ENCODE measurements around the gene CNGA2.

The CNGA2 gene

DNA sequence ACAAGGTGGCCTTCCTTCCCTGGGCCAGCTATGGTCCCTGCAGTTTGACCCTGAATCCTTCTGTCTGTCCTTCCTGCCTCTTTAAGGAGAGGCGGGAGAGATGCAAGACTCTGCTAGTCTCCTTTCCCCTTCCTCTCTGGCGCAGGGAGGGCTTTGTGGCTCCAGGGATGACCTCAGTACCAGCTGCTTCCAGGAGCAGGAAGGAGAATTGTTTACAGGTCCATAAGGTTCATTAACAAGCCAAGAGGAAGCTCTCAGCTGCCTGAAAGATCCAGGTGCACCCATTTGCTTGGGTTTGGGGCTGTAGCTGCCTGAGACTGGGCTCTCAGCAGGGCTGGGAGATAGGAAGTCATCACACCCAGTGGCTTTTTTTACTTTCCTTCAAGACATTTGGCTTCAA, 22.8 kb upstream of the CNGA2 start:
- H3K9me3 ChIP-seq (ENCODE audit: control insufficient read depth, low read length), result no peaks in the 10 kb centered on the region
- H3K36me3 ChIP-seq (ENCODE audit: control insufficient read depth, insufficient read depth, low read length), result no peaks in the 10 kb centered on the region
- H3K4me3 ChIP-seq (ENCODE audit: extremely low read depth, insufficient read depth, low read length, poor library complexity, severe bottlenecking), result no peak overlapping the region
- no peak overlapping the region for H3K27ac ChIP-seq (ENCODE audit: low read depth, low read length, severe bottlenecking)
- WGBS, 2 experiments (ENCODE audit: insufficient coverage in 2 of 2), result 80% methylated on average over 1 of the region's 2 CpGs; no CpG with 5 or more reads in 1 of the 2 experiments
- H3K4me1 ChIP-seq (ENCODE audit: control insufficient read depth, insufficient read depth, low read length, poor library complexity, severe bottlenecking), result no peaks in the 10 kb centered on the region

DNA sequence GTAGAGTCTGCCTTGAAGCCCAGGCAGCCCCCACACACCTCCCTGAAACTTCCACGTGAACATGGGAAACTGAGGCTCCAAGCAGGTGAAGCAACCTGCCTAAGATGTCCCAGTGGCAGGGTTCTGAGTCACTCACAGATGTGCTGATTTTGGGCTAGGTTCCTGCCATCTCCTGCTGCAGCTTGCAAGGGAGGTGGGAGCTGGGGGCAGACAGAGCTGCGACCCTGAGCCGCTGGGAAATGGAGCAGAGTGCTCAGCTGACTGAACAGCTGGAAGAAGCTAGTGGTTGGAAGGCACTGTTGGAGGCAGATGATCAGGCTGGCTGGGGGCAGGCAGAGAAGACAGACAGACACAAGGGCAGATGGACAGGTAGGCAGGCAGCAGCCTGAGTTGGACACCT, 22.3 kb upstream of the CNGA2 start:
- Histone ChIP-seq H3K9me3 (ENCODE audit: control insufficient read depth, low read length) (no peaks in the 10 kb centered on the region), H3K4me1 (ENCODE audit: control insufficient read depth, insufficient read depth, low read length, poor library complexity, severe bottlenecking) (no peaks in the 10 kb centered on the region), H3K4me3 (ENCODE audit: extremely low read depth, insufficient read depth, low read length, poor library complexity, severe bottlenecking) (no peak overlapping the region), H3K36me3 (ENCODE audit: control insufficient read depth, insufficient read depth, low read length) (no peaks in the 10 kb centered on the region), H3K27ac (ENCODE audit: low read depth, low read length, severe bottlenecking) (no peak overlapping the region)
- 89% methylated on average over 2 of the region's 3 CpGs; no CpG with 5 or more reads in 1 of the 2 experiments for WGBS, 2 experiments (ENCODE audit: insufficient coverage in 2 of 2)

DNA sequence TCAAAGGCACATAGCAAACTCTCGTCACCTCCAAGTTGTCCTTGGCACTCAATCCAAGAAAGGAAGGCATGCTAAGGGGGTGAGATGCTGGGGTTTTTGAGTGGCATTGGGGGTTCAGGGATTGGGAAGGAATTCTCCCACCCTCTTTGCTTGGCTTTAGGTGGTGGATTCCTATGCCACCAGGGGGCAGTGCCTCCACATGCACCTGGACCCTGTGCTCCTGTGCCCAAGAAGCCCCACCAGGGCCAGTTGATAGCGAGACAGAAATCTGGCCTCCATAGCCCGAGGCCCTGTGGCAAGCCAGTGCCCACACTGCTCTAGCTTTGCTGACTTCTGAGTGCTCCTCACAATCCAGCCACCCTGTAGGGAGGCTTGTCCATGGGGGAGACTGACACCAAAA, 20.7 kb upstream of the CNGA2 start:
- WGBS, 2 experiments (ENCODE audit: insufficient coverage in 2 of 2), result no CpG with 5 or more reads among the region's 3 CpGs
- Histone ChIP-seq H3K36me3 (ENCODE audit: control insufficient read depth, insufficient read depth, low read length) (no peaks in the 10 kb centered on the region), H3K27ac (ENCODE audit: low read depth, low read length, severe bottlenecking) (no peak overlapping the region), H3K4me1 (ENCODE audit: control insufficient read depth, insufficient read depth, low read length, poor library complexity, severe bottlenecking) (no peaks in the 10 kb centered on the region), H3K9me3 (ENCODE audit: control insufficient read depth, low read length) (no peaks in the 10 kb centered on the region), H3K4me3 (ENCODE audit: extremely low read depth, insufficient read depth, low read length, poor library complexity, severe bottlenecking) (no peak overlapping the region)

GRCh38 chrX:151714362-151714761, 20.2 kb upstream of the CNGA2 start:
- Histone ChIP-seq H3K9me3 (ENCODE audit: control insufficient read depth, low read length) (no peaks in the 10 kb centered on the region), H3K27ac (ENCODE audit: low read depth, low read length, severe bottlenecking) (no peak overlapping the region), H3K36me3 (ENCODE audit: control insufficient read depth, insufficient read depth, low read length) (no peaks in the 10 kb centered on the region), H3K4me3 (ENCODE audit: extremely low read depth, insufficient read depth, low read length, poor library complexity, severe bottlenecking) (no peak overlapping the region), H3K4me1 (ENCODE audit: control insufficient read depth, insufficient read depth, low read length, poor library complexity, severe bottlenecking) (no peaks in the 10 kb centered on the region)
- no CpG with 5 or more reads among the region's 5 CpGs for WGBS, 2 experiments (ENCODE audit: insufficient coverage in 2 of 2)

DNA sequence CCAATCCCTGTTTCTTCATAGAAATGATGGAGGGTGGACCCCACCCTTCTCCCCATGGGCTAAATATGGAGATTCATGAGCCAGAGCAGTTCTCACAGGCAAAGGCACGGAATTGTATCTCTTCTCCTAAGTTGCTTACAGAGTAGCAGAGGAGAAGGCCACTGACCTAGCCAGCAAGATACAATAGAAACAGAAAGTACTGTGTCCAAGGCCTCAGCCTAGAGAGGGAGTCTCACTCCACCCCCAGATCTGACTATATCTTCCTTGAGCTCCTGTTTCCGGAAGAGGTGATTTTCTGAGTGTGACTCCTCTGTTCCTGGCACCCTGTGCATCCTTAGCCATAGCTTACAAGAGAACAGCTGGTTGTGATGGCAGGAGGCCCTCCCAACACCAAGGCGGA, 18.8 kb upstream of the CNGA2 start, which contains the start of gene FATE1:
TSS of gene FATE1 (plus strand) at position 284 of the 400 bp plus-strand sequence. CDS start at position 369, 85 bp downstream.
- Histone ChIP-seq H3K27ac (ENCODE audit: low read depth, low read length, severe bottlenecking) (no peak within 1 kb of the TSS), H3K4me1 (ENCODE audit: control insufficient read depth, insufficient read depth, low read length, poor library complexity, severe bottlenecking) (no peaks in the 10 kb centered on the region), H3K36me3 (ENCODE audit: control insufficient read depth, insufficient read depth, low read length) (no peaks in the 10 kb centered on the region), H3K4me3 (ENCODE audit: extremely low read depth, insufficient read depth, low read length, poor library complexity, severe bottlenecking) (no peak within 1 kb of the TSS), H3K9me3 (ENCODE audit: control insufficient read depth, low read length) (no peaks in the 10 kb centered on the region)
- WGBS, 2 experiments (ENCODE audit: insufficient coverage in 2 of 2), result no CpG with 5 or more reads among the region's 3 CpGs

DNA sequence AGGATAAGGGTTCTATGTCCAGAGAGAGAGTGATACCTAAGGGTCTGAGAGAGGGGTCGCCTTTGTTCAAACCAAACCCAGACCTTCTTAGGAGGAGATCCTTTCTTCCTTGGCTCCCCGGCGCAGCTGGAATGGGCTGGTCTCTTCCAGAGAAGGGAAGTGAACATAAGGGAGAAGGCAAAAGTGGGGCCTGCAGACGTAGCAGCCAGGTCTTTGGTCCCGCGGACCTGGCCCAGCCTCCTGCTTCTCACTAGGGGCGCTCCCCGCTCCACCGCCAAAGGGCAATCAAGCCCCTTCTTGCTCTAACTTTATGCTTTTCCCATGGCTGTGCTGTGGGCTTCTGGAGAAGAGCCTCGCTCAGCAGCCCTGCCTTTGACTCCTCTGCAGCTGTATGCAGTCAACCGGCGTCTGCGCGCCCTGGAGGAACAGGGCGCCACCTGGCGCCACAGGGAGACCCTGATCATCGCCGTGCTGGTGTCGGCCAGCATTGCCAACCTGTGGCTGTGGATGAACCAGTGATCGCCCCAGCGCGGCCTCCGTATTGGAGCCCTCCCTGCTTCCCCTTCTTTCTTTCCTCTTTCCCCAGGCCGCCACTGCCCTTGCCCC, 12.2 kb upstream of the CNGA2 start:
- Histone ChIP-seq H3K36me3 (ENCODE audit: control insufficient read depth, insufficient read depth, low read length) (no peaks in the 10 kb centered on the region), H3K4me1 (ENCODE audit: control insufficient read depth, insufficient read depth, low read length, poor library complexity, severe bottlenecking) (peaks cover 3% of the 10 kb centered on the region), H3K4me3 (ENCODE audit: extremely low read depth, insufficient read depth, low read length, poor library complexity, severe bottlenecking) (no peak overlapping the region), H3K9me3 (ENCODE audit: control insufficient read depth, low read length) (no peaks in the 10 kb centered on the region), H3K27ac (ENCODE audit: low read depth, low read length, severe bottlenecking) (no peak overlapping the region)
- WGBS, 2 experiments (ENCODE audit: insufficient coverage in 2 of 2), result 19 to 31% methylated on average over 12 to 16 of the region's 24 CpGs

DNA sequence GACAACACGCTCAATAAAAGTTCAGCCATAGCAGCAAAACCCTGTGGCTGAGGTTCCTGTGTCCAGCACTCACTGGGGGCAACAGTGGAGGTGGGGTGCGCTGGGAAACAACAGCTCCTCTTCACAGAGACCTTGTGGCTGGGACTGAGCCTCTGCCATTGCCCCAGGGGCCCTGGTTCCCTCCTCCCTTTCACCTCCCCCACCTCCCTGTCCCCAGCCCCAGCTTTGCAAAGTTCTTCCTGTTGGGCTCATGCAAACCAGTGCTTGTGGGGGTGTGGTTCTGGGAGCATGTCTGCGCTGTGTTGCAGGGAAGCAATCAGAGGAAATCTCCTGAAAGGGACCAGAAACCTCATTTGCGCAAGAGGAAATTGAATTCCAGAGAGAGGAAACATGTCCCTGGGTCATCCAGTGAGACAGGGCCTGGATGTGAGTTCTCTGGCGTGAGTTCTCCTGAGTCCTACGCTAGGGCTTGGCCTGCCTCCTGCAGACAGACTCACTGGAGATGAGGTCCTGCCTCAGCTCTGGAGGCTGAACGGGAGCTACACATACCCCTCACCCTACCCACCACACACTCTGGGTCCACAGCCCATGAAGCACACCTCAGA, 11.3 kb upstream of the CNGA2 start:
- H3K36me3 ChIP-seq (ENCODE audit: control insufficient read depth, insufficient read depth, low read length), result no peaks in the 10 kb centered on the region
- 82 to 100% methylated on average over 2 to 5 of the region's 7 CpGs for WGBS, 2 experiments (ENCODE audit: insufficient coverage in 2 of 2)
- no peak overlapping the region for H3K27ac ChIP-seq (ENCODE audit: low read depth, low read length, severe bottlenecking)
- H3K4me3 ChIP-seq (ENCODE audit: extremely low read depth, insufficient read depth, low read length, poor library complexity, severe bottlenecking), result no peak overlapping the region
- peaks cover 3% of the 10 kb centered on the region for H3K4me1 ChIP-seq (ENCODE audit: control insufficient read depth, insufficient read depth, low read length, poor library complexity, severe bottlenecking)
- H3K9me3 ChIP-seq (ENCODE audit: control insufficient read depth, low read length), result no peaks in the 10 kb centered on the region

GRCh38 chrX:151724563-151725337, 9.8 kb upstream of the CNGA2 start:
- Histone ChIP-seq H3K4me1 (ENCODE audit: control insufficient read depth, insufficient read depth, low read length, poor library complexity, severe bottlenecking) (peaks cover 3% of the 10 kb centered on the region), H3K27ac (ENCODE audit: low read depth, low read length, severe bottlenecking) (no peak overlapping the region), H3K9me3 (ENCODE audit: control insufficient read depth, low read length) (no peaks in the 10 kb centered on the region), H3K4me3 (ENCODE audit: extremely low read depth, insufficient read depth, low read length, poor library complexity, severe bottlenecking) (no peak overlapping the region), H3K36me3 (ENCODE audit: control insufficient read depth, insufficient read depth, low read length) (no peaks in the 10 kb centered on the region)
- 70 to 81% methylated on average over 2 to 3 of the region's 7 CpGs for WGBS, 2 experiments (ENCODE audit: insufficient coverage in 2 of 2)

- Histone ChIP-seq H3K4me3 (ENCODE audit: extremely low read depth, insufficient read depth, low read length, poor library complexity, severe bottlenecking) (no peak overlapping the region), H3K9me3 (ENCODE audit: control insufficient read depth, low read length) (no peaks in the 10 kb centered on the region), H3K27ac (ENCODE audit: low read depth, low read length, severe bottlenecking) (no peak overlapping the region), H3K4me1 (ENCODE audit: control insufficient read depth, insufficient read depth, low read length, poor library complexity, severe bottlenecking) (peaks cover 3% of the 10 kb centered on the region), H3K36me3 (ENCODE audit: control insufficient read depth, insufficient read depth, low read length) (no peaks in the 10 kb centered on the region)
- 80% methylated on average over 1 of the region's 1 CpG; no CpG with 5 or more reads in 1 of the 2 experiments for WGBS, 2 experiments (ENCODE audit: insufficient coverage in 2 of 2)
Measured at GRCh38 chrX:151725338-151725614, 9.3 kb upstream of the CNGA2 start.

DNA sequence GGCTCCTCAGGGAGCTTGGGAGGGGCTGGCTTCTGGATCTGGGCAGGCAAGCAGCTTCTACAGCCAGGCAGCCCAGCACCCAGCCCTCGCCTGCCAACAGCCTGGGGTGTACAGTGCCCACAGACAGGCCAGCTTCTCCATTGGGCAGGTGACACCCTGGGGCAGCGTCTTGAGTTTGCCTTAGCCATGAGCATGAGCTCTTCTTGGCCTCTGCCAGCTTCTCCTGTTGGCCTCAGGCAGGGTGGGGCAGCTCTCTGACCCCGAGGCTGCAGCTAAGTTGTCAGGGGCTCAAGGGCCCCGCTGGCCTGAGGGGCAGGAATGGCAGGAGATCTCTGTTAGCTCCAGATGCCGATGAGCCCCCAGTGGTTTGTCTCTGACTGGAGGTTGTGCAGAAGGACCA, 7.8 kb upstream of the CNGA2 start:
- no peaks in the 10 kb centered on the region for H3K36me3 ChIP-seq (ENCODE audit: control insufficient read depth, insufficient read depth, low read length)
- 60 to 71% methylated on average over 1 of the region's 5 CpGs for WGBS, 2 experiments (ENCODE audit: insufficient coverage in 2 of 2)

DNA sequence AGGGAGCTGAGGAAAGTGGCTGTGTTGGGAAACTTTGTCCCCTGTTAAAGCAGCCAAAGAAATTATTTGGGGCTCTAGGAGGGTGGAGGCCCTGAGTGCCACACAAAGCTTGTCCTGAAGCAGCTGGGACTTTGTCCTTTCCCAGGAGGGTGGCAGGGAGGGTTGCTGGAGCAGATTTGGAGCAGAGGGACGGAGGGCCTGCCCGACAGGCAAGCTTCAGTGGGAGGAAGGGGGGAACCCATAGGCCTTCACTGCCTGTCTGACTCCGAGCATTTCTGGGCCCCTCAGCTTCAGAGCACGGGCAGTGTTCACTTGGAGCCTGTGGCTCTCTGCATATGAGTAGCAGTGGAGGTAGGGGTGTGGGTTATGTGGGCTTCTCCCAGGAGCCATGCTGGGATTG, 7.2 kb upstream of the CNGA2 start:
- H3K4me3 ChIP-seq (ENCODE audit: extremely low read depth, insufficient read depth, low read length, poor library complexity, severe bottlenecking), result no peak overlapping the region
- 90% methylated on average over 2 of the region's 4 CpGs; no CpG with 5 or more reads in 1 of the 2 experiments for WGBS, 2 experiments (ENCODE audit: insufficient coverage in 2 of 2)
- no peaks in the 10 kb centered on the region for H3K36me3 ChIP-seq (ENCODE audit: control insufficient read depth, insufficient read depth, low read length)
- no peak overlapping the region for H3K27ac ChIP-seq (ENCODE audit: low read depth, low read length, severe bottlenecking)
- H3K4me1 ChIP-seq (ENCODE audit: control insufficient read depth, insufficient read depth, low read length, poor library complexity, severe bottlenecking), result peaks cover 3% of the 10 kb centered on the region
- no peaks in the 10 kb centered on the region for H3K9me3 ChIP-seq (ENCODE audit: control insufficient read depth, low read length)

More for the DNA sequence above, 7.8 kb upstream of the CNGA2 start:
- Histone ChIP-seq H3K4me3 (ENCODE audit: extremely low read depth, insufficient read depth, low read length, poor library complexity, severe bottlenecking) (no peak overlapping the region), H3K4me1 (ENCODE audit: control insufficient read depth, insufficient read depth, low read length, poor library complexity, severe bottlenecking) (peaks cover 3% of the 10 kb centered on the region), H3K9me3 (ENCODE audit: control insufficient read depth, low read length) (no peaks in the 10 kb centered on the region), H3K27ac (ENCODE audit: low read depth, low read length, severe bottlenecking) (no peak overlapping the region)

Data from mesodermal cell (in vitro differentiated cells).